ENCODE results near the gene SP6. TPM values are rescaled to one million over a fixed set of nuclear protein-coding genes. Genes with fewer than 3 reads are reported as not detected.

The SP6 gene
- total RNA-seq, 1 experiment from 2014 or later: not detected

GRCh38 chr17:47836601-47837000 lies 14.4 kb downstream of the SP6 start:
- no peak for DNase-seq (ENCODE audit: low read depth)

DNA sequence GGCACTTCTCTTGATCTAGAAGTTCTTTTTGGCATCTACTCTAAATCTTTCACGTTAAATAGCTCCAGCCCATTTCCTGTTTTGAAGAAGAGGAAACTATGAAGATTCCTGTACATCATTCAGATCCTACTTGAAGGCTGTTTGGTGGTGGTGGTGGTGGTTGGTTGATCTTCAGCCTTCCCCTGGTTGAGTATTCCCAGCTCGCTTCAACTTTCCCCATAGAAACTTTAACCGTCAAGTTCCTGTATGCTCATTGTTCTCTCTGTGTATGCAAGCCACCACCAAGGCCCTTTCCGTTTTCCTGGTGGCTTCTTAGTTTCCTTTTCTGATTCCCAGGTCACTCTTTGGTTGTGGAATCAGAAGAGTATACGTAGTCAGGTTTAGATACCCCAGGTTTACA lies 16.2 kb downstream of the SP6 start:
- DNase-seq (ENCODE audit: low read depth): no peak

DNA sequence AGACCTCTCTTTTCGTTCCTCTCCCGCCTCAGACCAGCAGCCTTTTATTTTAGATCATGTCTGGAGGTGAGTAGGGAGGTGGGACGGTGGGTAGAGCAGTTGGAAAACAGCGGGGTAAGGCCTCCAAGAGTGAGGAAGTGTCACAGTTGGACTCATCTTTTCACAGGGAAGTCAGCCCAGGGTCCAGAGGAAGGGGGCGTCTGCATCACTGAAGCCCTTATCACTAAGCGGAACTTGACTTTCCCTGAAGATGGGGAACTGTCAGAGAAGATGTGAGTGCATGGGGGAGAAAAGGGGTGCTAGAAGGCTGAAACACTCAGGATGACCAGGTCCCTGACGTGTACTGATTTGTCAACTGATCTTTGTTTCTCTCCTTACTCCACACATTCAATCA lies 19.0 kb downstream of the SP6 start:
- no peak for DNase-seq (ENCODE audit: low read depth)

GRCh38 chr17:47831003-47831933 lies 19.7 kb downstream of the SP6 start, which contains the start of the genes LRRC46 and MRPL10:
LRRC46 (plus strand) TSS chr17:47831670; CDS start chr17:47831990, 320 bp downstream.
MRPL10 (minus strand) TSS chr17:47831541; CDS start chr17:47831511, 30 bp downstream.
- peak; percentile 86 for DNase-seq (ENCODE audit: low read depth)

GRCh38 chr17:47830396-47831002 lies 20.5 kb downstream of the SP6 start:
- DNase-seq (ENCODE audit: low read depth): no peak

DNA sequence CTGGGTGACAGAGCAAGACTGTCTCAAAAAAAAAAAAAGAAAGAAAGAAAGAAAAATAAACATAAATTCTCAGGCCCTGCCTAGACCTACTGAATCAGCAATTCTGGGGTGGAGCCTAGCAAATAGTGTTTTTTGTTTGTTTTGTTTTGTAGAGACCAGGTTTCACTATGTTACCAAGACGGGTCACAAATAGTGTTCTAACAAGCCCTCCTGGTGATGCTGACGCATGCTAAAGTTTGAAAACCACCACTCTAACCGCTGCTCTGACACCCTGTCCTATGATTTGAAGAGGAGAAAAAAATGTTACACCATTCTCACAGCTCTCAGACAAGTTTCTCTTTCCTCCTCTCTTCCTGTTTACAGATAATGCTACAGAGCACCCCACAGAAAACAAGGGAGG lies 21.1 kb downstream of the SP6 start:
- DNase-seq (ENCODE audit: low read depth): no peak

GRCh38 chr17:47823519-47823918 lies 27.4 kb downstream of the SP6 start:
- no peak for DNase-seq (ENCODE audit: low read depth)

- no peak for DNase-seq (ENCODE audit: low read depth)
Measured at GRCh38 chr17:47822785-47823184, 28.2 kb downstream of the SP6 start.

GRCh38 chr17:47821424-47822391 lies 29.3 kb downstream of the SP6 start, which contains the start of gene OSBPL7:
OSBPL7 (minus strand) TSS chr17:47821794; CDS start chr17:47820278, 1,516 bp downstream.
- peak; percentile 85 for DNase-seq (ENCODE audit: low read depth)

DNA sequence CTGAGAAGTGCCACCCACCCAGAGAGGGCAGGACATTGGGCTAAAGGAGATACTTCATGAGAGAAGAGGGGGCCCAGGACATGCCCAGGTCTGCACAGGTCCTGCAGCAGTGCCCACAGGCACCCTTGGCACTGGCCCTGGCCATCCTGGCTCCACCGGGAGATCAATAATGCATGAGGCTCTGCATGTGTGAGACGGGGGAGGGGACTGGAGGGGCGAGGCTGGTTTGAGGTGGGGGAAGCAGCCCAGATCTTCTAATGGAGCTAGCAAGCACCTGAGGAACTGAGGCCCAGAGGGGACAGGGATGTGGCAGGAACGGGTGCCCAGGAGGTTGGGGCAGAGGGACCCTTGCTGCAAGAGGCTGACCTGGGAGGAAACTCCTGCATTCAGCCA lies 29.9 kb downstream of the SP6 start:
- no peak for DNase-seq (ENCODE audit: low read depth)

DNA sequence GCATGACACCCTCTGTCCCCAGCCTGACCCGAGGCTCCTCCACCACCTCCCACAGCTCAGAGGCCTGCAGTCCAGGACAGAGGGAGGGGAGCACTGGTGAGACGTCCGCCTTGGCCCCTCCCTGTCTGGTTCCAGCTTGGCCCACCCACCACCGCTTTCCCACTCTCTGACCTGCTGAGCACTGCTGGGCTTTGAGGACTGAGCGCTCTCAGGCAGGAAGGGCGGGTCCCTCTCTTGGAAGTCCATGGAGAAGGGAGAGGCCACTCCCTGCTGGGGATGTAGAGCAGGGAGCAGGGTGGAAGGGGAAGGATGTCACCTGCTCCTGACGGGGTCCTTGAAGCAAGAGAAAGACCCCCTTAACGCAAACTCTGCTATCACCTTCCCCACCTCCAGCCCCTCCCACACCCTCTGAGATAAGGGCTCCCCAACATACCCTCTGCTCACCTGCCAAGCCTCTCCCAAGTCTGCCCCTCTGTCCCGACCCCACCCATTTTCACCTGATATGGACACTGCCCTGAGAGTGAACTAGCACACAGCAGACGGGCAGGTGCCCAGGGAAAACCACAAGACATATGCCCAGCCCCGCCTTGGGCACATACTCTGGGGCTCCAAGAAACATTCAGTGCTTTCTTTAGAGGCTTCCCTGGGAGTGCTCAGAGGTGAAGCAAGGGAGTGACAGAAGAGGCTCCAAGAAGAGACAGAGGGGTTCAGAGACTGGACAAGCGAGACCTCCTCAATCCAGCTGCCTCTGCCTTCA lies 30.8 kb downstream of the SP6 start:
- no peak for DNase-seq (ENCODE audit: low read depth)

- no peak for DNase-seq (ENCODE audit: low read depth)
Measured at GRCh38 chr17:47819475-47819874, 31.5 kb downstream of the SP6 start.

- DNase-seq (ENCODE audit: low read depth): no peak
Measured at GRCh38 chr17:47818002-47818695, 32.8 kb downstream of the SP6 start.

DNA sequence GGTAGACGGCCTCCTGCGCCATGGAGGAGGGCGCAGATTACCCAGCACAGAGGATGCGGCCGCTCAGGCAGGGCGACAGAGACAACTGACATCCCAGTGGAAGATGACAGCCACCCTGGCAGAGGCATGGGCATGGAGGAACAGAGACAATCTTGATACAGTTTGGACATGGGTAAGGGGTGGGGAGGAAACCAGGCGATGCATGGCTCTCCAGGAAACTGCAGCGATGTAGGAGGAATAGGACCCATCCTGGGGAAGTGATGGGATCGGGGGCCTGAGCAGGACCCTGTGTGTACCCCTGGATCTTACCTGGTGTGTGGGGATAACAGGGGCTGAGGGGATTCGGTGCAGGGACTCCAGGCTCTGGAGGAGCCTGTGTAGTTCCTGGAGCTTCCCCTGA lies 34.0 kb downstream of the SP6 start:
- no peak for DNase-seq (ENCODE audit: low read depth)

GRCh38 chr17:47816111-47816735 lies 34.7 kb downstream of the SP6 start:
- no peak for DNase-seq (ENCODE audit: low read depth)

DNA sequence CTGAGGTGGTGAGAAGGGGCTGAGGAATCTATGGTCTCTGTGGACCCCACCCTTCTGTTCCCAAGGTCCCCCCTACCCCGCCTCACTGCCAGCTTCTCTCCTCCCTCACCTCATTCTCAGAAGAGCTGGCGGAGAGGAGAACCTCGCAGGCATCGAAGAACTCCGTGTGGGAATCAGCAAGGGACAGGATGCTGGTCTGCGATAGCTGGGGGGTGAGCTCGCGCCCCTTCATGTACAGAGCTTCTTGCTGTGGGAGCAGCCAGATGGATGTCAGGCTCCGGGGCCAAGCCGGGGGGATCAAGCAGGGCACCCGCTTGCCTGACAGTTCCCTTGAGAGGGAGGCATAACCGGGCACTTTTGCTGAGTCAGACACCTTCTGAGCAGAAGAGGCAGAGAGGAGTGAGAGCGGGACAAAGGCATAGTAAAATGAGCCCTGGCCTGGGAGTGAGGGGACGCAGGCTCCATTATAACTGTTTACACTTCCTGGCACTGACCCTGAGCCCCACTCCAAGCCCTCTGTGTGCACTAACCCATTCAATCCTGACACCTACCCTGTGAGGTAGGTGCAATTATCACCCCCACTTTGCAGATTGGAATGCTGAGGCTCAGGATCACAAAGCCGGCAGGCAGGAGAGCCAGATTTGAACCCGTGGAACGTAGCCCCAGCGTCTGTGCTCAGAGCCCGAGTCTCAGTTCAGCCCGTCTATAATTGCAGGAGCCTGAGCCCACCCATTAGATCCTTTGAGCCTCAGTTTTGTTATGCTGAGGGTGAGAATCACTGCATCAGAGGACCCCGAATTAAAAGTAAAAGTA lies 35.7 kb downstream of the SP6 start:
- DNase-seq (ENCODE audit: low read depth): no peak

- no peak for DNase-seq (ENCODE audit: low read depth)
Measured at GRCh38 chr17:47813512-47814031, 37.4 kb downstream of the SP6 start.

DNA sequence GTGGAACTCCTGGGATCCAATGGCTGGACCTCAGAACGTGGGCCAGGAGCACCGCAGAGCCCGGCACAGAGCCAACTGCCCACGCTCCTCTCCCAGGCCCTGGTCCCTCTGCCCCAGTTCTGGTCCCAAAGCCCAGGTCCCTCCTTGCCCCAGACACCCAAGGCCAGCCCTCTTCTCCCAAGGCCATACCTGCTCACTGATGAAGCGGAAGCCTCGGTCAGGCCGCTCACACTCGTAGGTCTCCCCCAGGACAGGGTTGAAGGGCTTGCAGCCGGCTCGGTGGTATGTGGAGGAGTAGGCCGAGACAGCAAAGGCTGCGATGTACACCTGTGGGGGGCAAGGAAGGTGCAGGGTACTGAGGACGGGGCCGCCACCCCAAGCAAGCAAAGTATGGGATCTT lies 37.9 kb downstream of the SP6 start:
- no peak for DNase-seq (ENCODE audit: low read depth)

Data from RPMI7951 (cell line).